COLO829 (cell line): ENCODE data around the gene TUFM.
A peak's percentile ranks its signal among the peaks of the same experiment; 100 is the strongest.
"Not testable (repeated sequence)": the region's sequence is repeated elsewhere in the genome, so short reads cannot be mapped to it uniquely, and the experiment has no call there.

Experiments
- DNase-seq: peaks from one replicate; pipeline ENCODE4 v3.0.0; 2012; ENCODE audit warnings: low spot score

The TUFM gene

GRCh38 chr16:28838558-28838918 lies 7.6 kb downstream of the TUFM start:
- no peak for DNase-seq

- DNase-seq = no peak
Measured at GRCh38 chr16:28837672-28838557, 8.2 kb downstream of the TUFM start.

GRCh38 chr16:28836761-28837064 lies 9.4 kb downstream of the TUFM start:
- no peak for DNase-seq

GRCh38 chr16:28835864-28836760 lies 10.0 kb downstream of the TUFM start:
- no peak for DNase-seq

- DNase-seq = no peak
Measured at GRCh38 chr16:28834873-28835863, 11.0 kb downstream of the TUFM start.

- DNase-seq = no peak
Measured at GRCh38 chr16:28834349-28834748, 11.8 kb downstream of the TUFM start.

- DNase-seq = no peak
Measured at GRCh38 chr16:28830531-28830930, 15.6 kb downstream of the TUFM start.

- no peak for DNase-seq
Measured at GRCh38 chr16:28829747-28830146, 16.4 kb downstream of the TUFM start.

GRCh38 chr16:28826141-28826540 lies 20.0 kb downstream of the TUFM start:
- DNase-seq = no peak

- DNase-seq = no peak
Measured at GRCh38 chr16:28824717-28824973, 21.5 kb downstream of the TUFM start.

- DNase-seq = peak; percentile 92
Measured at GRCh38 chr16:28823873-28824716, 22.1 kb downstream of the TUFM start.

GRCh38 chr16:28823291-28823872 lies 22.8 kb downstream of the TUFM start:
- no peak for DNase-seq

GRCh38 chr16:28822520-28823290 lies 23.4 kb downstream of the TUFM start, which contains the start of gene ATXN2L:
Gene ATXN2L (plus strand): TSS chr16:28822999. CDS start chr16:28823260, 261 bp downstream.
- peak; percentile 85 for DNase-seq

GRCh38 chr16:28821874-28822519 lies 24.2 kb downstream of the TUFM start:
- DNase-seq = no peak

- DNase-seq = not testable (repeated sequence)
Measured at GRCh38 chr16:28820546-28820945, 25.6 kb downstream of the TUFM start.

GRCh38 chr16:28820016-28820415 lies 26.1 kb downstream of the TUFM start:
- no peak for DNase-seq

- not testable (repeated sequence) for DNase-seq
Measured at GRCh38 chr16:28807445-28808120, 38.6 kb downstream of the TUFM start.

GRCh38 chr16:28802235-28803019 lies 43.7 kb downstream of the TUFM start:
- DNase-seq = not testable (repeated sequence)
